ENCODE data around the gene PNLIPRP2. TPM values are rescaled to one million over a fixed set of nuclear protein-coding genes. Genes with fewer than 3 reads are reported as not detected.

Gene PNLIPRP2
- total RNA-seq, 1 experiment from 2014 or later = not detected

DNA sequence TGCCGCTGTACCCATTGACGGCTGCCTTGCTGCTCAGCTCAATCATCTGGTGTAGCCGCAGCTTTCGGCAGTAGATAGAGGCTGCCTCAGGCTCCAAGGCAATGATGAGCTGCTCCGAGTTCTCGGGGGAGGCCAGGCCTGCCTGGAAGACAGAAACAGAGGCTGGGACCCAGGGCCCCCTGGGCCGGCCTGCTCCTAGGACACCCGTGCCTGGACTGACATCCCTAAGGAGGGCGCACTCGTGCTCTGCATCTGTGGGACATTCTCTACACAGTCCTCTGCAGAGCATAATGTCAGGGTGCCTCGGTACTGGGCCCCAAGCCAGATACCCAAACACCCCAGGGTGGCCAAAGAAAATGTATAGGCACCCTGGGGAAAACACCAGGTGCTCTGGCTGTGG, 63.1 kb downstream of the PNLIPRP2 start:
- DNase-seq (ENCODE audit: low read depth) = no peak

DNA sequence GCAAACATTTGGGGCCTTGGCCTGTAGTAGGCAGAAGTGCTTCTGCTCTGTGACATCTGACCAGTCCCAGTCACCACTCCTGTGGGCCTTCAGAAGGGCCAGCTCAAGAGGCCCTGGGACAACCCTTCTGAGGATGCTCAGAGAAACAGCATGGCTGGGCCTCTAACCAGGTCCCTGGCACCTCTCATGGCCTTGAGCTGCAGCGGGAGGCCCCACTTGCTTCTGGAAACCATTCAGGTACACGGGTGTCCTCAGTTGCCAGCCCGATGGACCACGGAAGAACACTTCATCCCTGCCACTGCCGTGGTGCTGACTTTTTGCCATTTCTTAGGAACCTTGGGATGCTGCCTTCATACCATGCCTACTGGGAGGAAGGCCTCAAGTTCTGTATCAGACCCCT, 64.0 kb downstream of the PNLIPRP2 start:
- no peak for DNase-seq (ENCODE audit: low read depth)

DNA sequence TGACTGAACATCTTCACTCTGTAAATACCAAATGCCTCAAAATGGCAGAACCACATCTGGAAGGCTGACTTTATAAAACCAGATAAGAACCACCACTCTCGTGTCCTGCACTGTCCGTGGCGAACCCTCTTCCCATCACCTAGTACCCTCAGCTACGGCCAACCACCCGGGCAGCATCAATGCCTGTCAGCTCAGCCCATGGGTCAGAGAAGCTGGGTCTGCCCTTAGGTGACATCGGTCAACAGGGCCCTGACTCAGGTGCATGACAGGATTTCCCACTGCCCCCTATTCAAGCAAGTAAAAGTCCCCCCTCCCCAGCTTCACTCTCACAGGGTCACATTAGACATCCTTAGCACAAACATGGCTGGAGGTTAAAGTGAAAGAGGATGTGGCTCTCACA, 65.1 kb downstream of the PNLIPRP2 start:
- no peak for DNase-seq (ENCODE audit: low read depth)

DNA sequence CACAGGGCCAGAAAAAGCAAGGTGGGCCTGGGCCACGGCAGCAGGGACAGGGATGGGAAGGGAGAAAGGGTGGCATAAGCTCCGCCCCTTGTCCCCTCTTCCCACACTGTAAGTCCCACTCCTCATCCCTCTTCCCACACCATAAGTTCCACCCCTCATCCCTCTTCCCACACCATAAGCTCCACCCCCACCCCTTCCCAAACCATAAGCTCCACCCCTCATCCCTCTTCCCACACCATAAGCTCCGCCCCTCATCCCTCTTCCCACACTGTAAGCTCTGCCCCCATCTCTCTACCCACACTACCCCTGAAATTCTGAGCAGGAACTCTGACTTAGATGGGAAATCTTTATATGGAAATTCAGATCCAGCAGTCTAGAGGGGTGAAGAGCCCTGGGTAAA, 65.9 kb downstream of the PNLIPRP2 start:
- DNase-seq (ENCODE audit: low read depth) = no peak

DNA sequence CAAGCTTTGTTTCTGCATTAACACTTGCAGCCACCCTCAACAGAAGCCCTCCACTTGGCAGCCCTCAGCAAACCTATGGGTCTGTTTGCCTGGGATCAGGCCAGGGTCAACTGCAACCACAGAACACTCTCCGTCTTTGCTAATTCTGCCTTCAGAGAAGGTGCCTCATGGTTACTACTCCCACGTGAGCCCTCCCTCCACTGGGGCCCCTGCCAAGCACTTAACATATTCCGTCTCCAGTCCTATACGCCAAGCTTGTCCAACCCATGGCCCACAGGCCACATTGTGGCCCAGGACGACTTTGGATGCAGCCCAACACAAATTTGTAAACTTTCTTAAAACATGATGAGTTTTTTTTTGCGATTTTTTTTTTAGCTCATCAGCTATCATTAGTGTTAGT, 66.9 kb downstream of the PNLIPRP2 start:
- DNase-seq (ENCODE audit: low read depth) = no peak

DNA sequence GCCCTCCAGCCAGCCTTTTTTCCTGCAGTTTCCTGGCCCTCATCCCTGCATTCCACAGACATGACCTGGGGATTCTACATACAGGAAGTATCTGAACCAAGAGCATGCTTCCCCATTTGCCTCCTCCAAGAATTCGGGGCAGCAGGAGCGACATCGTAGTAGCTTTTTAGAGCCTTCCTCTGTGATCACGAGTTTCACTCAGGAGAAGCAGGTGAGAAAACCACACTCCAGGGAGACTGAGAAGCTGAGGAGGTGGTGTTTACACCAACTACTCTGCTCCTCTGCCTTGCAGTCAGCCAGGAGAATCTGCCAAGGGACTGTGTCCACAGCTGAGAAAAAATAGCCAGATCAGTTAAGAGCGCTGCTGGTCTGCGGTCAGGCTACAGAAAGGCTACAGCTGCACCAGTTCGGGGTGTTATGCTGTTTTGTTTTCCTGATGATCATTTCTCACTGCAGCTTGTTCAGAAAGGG, 67.5 kb downstream of the PNLIPRP2 start:
- peak; percentile 24 for DNase-seq (ENCODE audit: low read depth)

DNA sequence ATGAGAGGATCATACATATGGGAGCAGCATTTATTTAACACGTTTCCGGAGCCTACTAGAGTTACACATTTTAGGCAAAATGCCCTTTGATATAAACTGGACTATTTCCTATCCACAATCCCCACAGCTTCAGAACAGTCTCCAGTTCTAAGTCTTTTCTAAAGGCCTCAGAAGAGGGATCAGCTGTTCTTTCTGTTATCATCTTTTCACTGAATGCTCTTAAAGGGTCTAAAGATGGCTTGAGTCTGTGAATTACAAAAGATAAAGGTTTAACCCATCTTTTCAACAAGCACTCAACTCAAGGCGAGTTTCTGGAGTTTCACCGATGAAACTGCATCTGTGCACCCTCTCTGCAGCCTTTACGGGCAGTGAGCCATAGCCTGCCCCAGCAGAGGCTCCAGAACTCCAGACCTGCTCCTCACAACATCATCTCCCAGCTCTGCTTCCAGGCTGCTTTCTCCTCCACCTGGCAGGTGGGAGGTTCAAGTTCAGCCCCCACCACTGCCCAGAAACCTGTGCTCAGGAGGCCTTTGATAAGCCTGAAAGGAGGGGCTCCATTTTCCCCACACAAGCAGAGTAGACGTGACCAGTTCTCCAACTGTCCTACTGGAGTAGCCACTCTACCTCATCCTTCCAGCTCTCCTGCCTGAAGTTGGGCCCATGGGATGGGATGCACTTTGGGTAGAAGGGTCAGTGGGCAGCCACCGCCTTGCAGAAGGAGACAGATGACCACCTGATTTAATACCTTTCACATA, 68.2 kb downstream of the PNLIPRP2 start:
- DNase-seq (ENCODE audit: low read depth) = no peak

DNA sequence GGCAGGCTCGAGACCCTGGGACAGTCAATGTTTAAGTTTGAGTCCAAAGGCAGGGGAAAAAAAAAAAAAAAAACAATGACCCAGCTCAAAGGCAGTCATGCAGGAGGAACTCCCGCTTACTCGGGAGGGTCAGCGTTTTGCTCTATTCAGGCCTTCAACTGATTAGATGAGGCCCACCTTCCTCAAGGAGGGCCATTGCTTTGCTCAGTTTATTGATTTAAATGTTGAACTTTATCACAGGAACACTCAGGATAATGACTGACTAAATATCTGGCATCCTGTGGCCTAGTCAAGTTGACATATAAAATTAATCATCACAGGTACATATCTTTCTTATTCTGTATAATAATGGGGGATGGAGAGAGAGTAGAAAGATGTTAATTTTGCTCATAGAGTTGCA, 69.0 kb downstream of the PNLIPRP2 start:
- no peak for DNase-seq (ENCODE audit: low read depth)

DNA sequence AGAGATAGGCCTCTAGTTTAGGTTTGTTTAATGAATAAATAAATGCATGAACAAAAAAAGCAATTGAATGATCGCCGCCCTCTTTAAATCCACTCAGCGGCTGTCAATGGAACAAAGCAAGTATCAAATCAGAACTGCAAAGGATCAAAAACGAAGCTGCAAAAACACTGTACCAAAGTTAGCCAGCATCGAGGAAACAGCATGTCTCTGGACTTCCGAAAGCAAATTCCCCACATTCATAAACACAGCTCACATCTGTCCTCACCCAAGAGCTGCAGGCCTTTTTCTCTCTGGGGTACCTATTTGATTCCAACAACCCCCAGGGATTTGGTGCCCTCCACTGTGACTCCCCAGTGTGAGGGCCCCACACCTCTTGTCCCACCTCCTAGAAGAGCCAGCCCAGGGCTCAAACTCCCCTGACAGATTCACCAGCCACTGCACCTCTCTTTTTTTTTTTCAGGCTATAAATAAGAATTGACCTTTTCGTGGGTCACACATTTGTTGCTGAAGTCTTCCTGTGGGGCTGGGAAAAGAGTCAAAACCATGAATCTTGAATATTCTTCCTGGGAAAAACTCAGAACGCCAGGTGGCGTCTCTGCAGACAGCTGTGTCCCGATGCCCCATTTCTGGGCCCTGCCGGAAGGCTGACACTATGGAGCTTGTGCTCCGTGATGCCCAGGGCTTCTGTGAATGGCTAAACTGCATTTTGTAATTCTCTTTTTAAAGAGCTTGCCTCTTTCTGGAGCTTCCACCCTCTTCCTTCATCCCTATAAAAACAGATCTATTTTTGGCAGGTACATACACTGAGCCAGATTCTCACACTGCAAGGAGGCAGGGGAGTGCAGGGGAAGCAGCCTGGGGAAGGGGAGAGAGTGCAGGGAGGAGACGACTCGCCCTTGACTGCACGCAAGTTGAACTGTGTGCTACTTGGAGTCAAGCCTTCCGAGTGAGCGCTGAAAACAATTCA, 69.9 kb downstream of the PNLIPRP2 start:
- peak; percentile 25 for DNase-seq (ENCODE audit: low read depth)

DNA sequence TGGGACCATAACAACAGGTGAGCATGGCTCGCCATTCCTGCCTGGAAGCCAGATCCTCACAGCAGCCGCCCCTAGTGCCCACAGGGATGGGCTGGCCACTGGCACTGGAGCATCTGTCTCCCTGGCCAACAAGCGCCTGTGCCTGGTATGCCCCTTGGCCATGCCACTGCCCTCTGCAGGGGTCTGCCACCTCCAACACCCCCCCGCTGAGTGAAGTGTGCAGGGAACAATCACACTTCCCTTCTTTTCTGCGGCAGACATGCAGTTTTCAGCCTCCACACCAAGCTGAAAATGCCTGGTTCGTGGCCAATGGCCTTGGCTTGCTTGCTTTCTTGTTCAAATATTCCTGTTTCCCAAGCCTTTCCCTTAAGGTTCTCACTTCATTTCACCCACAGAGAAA, 70.9 kb downstream of the PNLIPRP2 start:
- DNase-seq (ENCODE audit: low read depth) = no peak

DNA sequence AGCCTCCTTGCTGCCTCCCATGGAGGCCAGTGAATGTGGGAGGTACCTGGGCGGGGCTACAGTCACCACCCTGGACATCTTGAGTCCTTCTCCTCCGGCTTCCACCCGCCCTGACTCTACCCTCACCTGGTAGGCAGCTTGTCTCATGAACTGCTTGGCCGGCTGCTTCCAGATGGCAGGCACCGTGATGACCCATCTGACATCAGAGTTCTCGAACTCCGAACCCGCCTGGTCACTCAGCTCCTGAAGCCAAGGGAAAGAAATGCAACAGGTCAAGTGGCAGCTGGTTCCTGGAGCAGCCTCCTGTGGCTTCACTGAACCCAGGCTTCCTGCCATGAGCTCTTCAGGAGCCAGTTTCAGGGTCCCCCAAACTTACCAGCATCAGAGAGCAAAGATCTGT, 71.5 kb downstream of the PNLIPRP2 start:
- DNase-seq (ENCODE audit: low read depth) = no peak

DNA sequence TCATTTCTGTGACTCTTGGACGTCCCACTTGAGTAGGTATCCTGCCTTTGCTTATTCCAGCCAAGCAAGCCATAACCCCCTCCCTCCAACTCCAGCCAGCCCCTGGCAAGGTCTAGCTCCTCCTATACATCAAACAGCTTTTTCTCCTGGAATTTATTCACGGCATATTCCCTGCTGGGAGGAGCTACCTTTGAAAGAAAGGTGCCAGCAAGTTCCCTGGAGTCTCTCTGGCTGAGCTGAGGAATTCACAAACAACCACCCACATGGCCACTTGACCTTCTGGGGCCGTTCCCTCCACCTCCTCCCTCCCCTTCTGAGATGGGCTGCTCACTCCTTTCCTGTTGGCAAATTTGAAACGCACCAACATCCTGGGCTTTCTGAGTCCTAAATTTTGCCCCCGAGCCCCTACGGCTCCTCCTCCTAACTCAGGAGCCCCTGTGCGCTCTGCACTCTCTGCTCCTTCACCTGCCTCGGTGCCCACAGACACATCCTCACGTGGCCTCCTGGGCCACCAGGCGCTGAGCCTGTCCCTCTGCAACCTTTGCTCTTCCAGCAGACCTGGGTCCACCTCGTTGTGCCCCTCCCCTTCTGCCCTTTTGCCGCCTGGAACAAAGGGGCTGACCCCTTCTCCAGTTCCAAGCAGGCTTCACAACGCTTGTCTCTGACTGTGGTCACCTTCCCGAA, 73.6 kb downstream of the PNLIPRP2 start:
- no peak for DNase-seq (ENCODE audit: low read depth)

Other genes starting within 250 kb of the PNLIPRP2 start
- not detected in 2 replicates for gene PNLIPRP3, start 193.1 kb upstream of the PNLIPRP2 start, total RNA-seq (2014; rRNA removed; shearing (Covaris generic))
- gene PNLIP, start 75.0 kb upstream of the PNLIPRP2 start, total RNA-seq (2014; rRNA removed; shearing (Covaris generic)) = not detected in 2 replicates
- gene PNLIPRP1, start 30.0 kb upstream of the PNLIPRP2 start, total RNA-seq (2014; rRNA removed; shearing (Covaris generic)) = not detected in 2 replicates
- gene HSPA12A, start 121.6 kb downstream of the PNLIPRP2 start, total RNA-seq (2014; rRNA removed; shearing (Covaris generic)) = 0.59 and 4.7 TPM in 2 replicates
- gene ENO4, start 228.5 kb downstream of the PNLIPRP2 start, total RNA-seq (2014; rRNA removed; shearing (Covaris generic)) = not detected in 2 replicates

Measured in M059J (cell line).